Gastroesophageal sphincter (tissue), 3 donors: ENCODE results near the gene TGM3.

Experiments used
- CTCF ChIP-seq, 4 experiments: fragments of 200-600 bp in 2 of 4; fragments of 450-650 bp in 2 of 4; sonication (generic) in 1 of 4; IDR thresholded peaks; one replicate each; pipeline ENCODE4 v1.5.1; 2017 to 2019; ENCODE audit warnings: antibody characterized with exemption in 4 of 4, mild to moderate bottlenecking in 2 of 4, moderate library complexity in 2 of 4
- EP300 ChIP-seq: sonication (generic); formaldehyde crosslinking; IDR thresholded peaks from one replicate; pipeline ENCODE4 v1.6.1; 2017; ENCODE audit warnings: antibody characterized with exemption, mild to moderate bottlenecking
- POLR2A ChIP-seq, 2 donors: fragments of 450-650 bp; IDR thresholded peaks; one replicate each; pipeline ENCODE4 v1.6.1; 2017; ENCODE audit warnings: antibody characterized with exemption in 2 of 2, mild to moderate bottlenecking in 2 of 2, moderate library complexity in 1 of 2

GRCh38 chr20:2305946-2306345 is 10.1 kb downstream of the TGM3 start:
- TF ChIP-seq EP300 (no peak), CTCF (IDR thresholded peaks at IDR 0.05) (no peak), POLR2A (IDR thresholded peaks at IDR 0.05) (no peak)
